Effector memory CD8-positive, alpha-beta T cell (primary cell): Measurements from ENCODE around the gene SLC48A1.

ENCODE experiments used
- ATAC-seq: fragments of 150-1000 bp; cut with Tn5 transposase; replicated peaks from 2 replicates; pipeline ENCODE4 v1.10.0; 2021; ENCODE audit warnings: mild to moderate bottlenecking, moderate library complexity
- DNase-seq, 3 experiments: peaks; one replicate each; pipeline ENCODE4 v3.0.0; 2021
- H3K27ac Mint-ChIP-seq, 2 donors: one replicate each; pipeline ENCODE4 v1.8.0; 2022; ENCODE audit warnings: mild to moderate bottlenecking in 2 of 2, mixed read lengths in 2 of 2, moderate library complexity in 2 of 2
- H3K27me3 Mint-ChIP-seq, 2 donors: one replicate each; pipeline ENCODE4 v1.8.0; 2022; ENCODE audit warnings: mixed read lengths in 2 of 2
- H3K36me3 Mint-ChIP-seq: one replicate; pipeline ENCODE4 v1.8.0; 2022; ENCODE audit warnings: mild to moderate bottlenecking, moderate library complexity, mixed read lengths; ENCODE audit not compliant: insufficient read depth
- H3K4me1 Mint-ChIP-seq, 2 donors: one replicate each; pipeline ENCODE4 v1.8.0; 2022; ENCODE audit warnings: low read depth in 2 of 2, mixed read lengths in 2 of 2
- H3K4me3 Mint-ChIP-seq, 2 donors: one replicate each; pipeline ENCODE4 v1.8.0; 2022; ENCODE audit warnings: mild to moderate bottlenecking in 2 of 2, mixed read lengths in 2 of 2, moderate library complexity in 2 of 2
- H3K9me3 Mint-ChIP-seq, 2 donors: one replicate each; pipeline ENCODE4 v1.8.0; 2022; ENCODE audit warnings: mixed read lengths in 2 of 2

The SLC48A1 gene

GRCh38 chr12:47747126-47747525 is 25.9 kb upstream of the SLC48A1 start:
- Mint-ChIP-seq H3K36me3 (no peaks in the 10 kb centered on the region), H3K27ac (no peak overlapping the region), H3K4me3 (no peak overlapping the region), H3K27me3 (peaks cover 35 to 61% of the 10 kb centered on the region in 2 donors), H3K9me3 (no peaks in the 10 kb centered on the region), H3K4me1 (peaks cover 8 to 11% of the 10 kb centered on the region in 2 donors)
- DNase-seq, result no peak
- no peak for ATAC-seq

GRCh38 chr12:47747596-47748506 is 25.2 kb upstream of the SLC48A1 start:
- Mint-ChIP-seq H3K9me3 (no peaks in the 10 kb centered on the region), H3K27ac (no peak overlapping the region)

GRCh38 chr12:47748507-47748828 is 24.6 kb upstream of the SLC48A1 start:
- no peaks in the 10 kb centered on the region for H3K9me3 Mint-ChIP-seq
- peaks cover 4% of the 10 kb centered on the region in 2 donors for H3K4me1 Mint-ChIP-seq
- no peak overlapping the region for H3K4me3 Mint-ChIP-seq
- no peak overlapping the region for H3K27ac Mint-ChIP-seq
- DNase-seq (no peak), ATAC-seq (no peak)
- H3K36me3 Mint-ChIP-seq, result no peaks in the 10 kb centered on the region
- peaks cover 31 to 56% of the 10 kb centered on the region in 2 donors for H3K27me3 Mint-ChIP-seq

More at GRCh38 chr12:47747596-47748506, 25.2 kb upstream of the SLC48A1 start:
- Mint-ChIP-seq H3K27me3 (peaks cover 35 to 61% of the 10 kb centered on the region in 2 donors), H3K4me1 (peaks cover 4 to 7% of the 10 kb centered on the region in 2 donors), H3K4me3 (no peak overlapping the region), H3K36me3 (no peaks in the 10 kb centered on the region)
- DNase-seq (no peak), ATAC-seq (no peak)

GRCh38 chr12:47748899-47749298 is 24.1 kb upstream of the SLC48A1 start:
- ATAC-seq, result no peak
- Mint-ChIP-seq H3K27me3 (peaks cover 26 to 52% of the 10 kb centered on the region in 2 donors), H3K9me3 (no peaks in the 10 kb centered on the region), H3K4me1 (peaks cover 0 to under 1% of the 10 kb centered on the region in 2 donors), H3K27ac (no peak overlapping the region), H3K36me3 (no peaks in the 10 kb centered on the region), H3K4me3 (no peak overlapping the region)
- no peak for DNase-seq

GRCh38 chr12:47750229-47750798 is 22.7 kb upstream of the SLC48A1 start:
- Mint-ChIP-seq H3K27ac (no peak overlapping the region), H3K36me3 (no peaks in the 10 kb centered on the region), H3K4me1 (peaks cover 5 to 6% of the 10 kb centered on the region in 2 donors), H3K27me3 (peaks cover 18 to 38% of the 10 kb centered on the region in 2 donors), H3K4me3 (no peak overlapping the region), H3K9me3 (no peaks in the 10 kb centered on the region)
- ATAC-seq (no peak), DNase-seq (no peak)

GRCh38 chr12:47750916-47751470 is 22.0 kb upstream of the SLC48A1 start:
- Mint-ChIP-seq H3K27me3 (peaks cover 18 to 31% of the 10 kb centered on the region in 2 donors), H3K4me1 (peaks cover 12 to 13% of the 10 kb centered on the region in 2 donors), H3K36me3 (no peaks in the 10 kb centered on the region), H3K9me3 (no peaks in the 10 kb centered on the region), H3K27ac (no peak overlapping the region), H3K4me3 (no peak overlapping the region)
- DNase-seq, result no peak
- ATAC-seq, result no peak

GRCh38 chr12:47751561-47751960 is 21.5 kb upstream of the SLC48A1 start:
- peaks cover 14 to 15% of the 10 kb centered on the region in 2 donors for H3K4me1 Mint-ChIP-seq
- H3K27ac Mint-ChIP-seq, result no peak overlapping the region
- H3K9me3 Mint-ChIP-seq, result no peaks in the 10 kb centered on the region
- no peak for DNase-seq
- H3K27me3 Mint-ChIP-seq, result peaks cover 14 to 25% of the 10 kb centered on the region in 2 donors
- no peak overlapping the region for H3K4me3 Mint-ChIP-seq
- H3K36me3 Mint-ChIP-seq, result no peaks in the 10 kb centered on the region
- ATAC-seq, result no peak

GRCh38 chr12:47752121-47752520 is 20.9 kb upstream of the SLC48A1 start:
- DNase-seq (no peak), ATAC-seq (no peak)
- H3K4me1 Mint-ChIP-seq, result peaks cover 14 to 15% of the 10 kb centered on the region in 2 donors
- H3K36me3 Mint-ChIP-seq, result no peaks in the 10 kb centered on the region
- no peak overlapping the region for H3K27ac Mint-ChIP-seq
- peaks cover 8 to 23% of the 10 kb centered on the region in 2 donors for H3K27me3 Mint-ChIP-seq
- no peak overlapping the region for H3K4me3 Mint-ChIP-seq
- no peaks in the 10 kb centered on the region for H3K9me3 Mint-ChIP-seq

- no peak for ATAC-seq
- peaks cover 6 to 23% of the 10 kb centered on the region in 2 donors for H3K27me3 Mint-ChIP-seq
- H3K27ac Mint-ChIP-seq, result no peak overlapping the region
- DNase-seq, result no peak
- H3K4me1 Mint-ChIP-seq, result peaks cover 14 to 15% of the 10 kb centered on the region in 2 donors
- no peaks in the 10 kb centered on the region for H3K36me3 Mint-ChIP-seq
- no peaks in the 10 kb centered on the region for H3K9me3 Mint-ChIP-seq
- H3K4me3 Mint-ChIP-seq, result no peak overlapping the region
Observed at GRCh38 chr12:47752552-47752951, 20.5 kb upstream of the SLC48A1 start.

GRCh38 chr12:47753021-47754001 is 19.7 kb upstream of the SLC48A1 start:
- H3K27ac Mint-ChIP-seq, result no peak overlapping the region
- H3K4me1 Mint-ChIP-seq, result peaks cover 17% of the 10 kb centered on the region in 2 donors
- no peaks in the 10 kb centered on the region for H3K9me3 Mint-ChIP-seq
- ATAC-seq (no peak), DNase-seq (no peak)
- H3K4me3 Mint-ChIP-seq, result no peak overlapping the region
- peaks cover 6 to 20% of the 10 kb centered on the region in 2 donors for H3K27me3 Mint-ChIP-seq
- no peaks in the 10 kb centered on the region for H3K36me3 Mint-ChIP-seq

GRCh38 chr12:47754126-47754525 is 18.9 kb upstream of the SLC48A1 start:
- Mint-ChIP-seq H3K27me3 (peaks cover 6 to 12% of the 10 kb centered on the region in 2 donors), H3K27ac (no peak overlapping the region), H3K4me1 (peaks cover 19% of the 10 kb centered on the region in 2 donors), H3K36me3 (no peaks in the 10 kb centered on the region), H3K9me3 (no peaks in the 10 kb centered on the region), H3K4me3 (no peak overlapping the region)
- ATAC-seq (no peak), DNase-seq (no peak)

- peak overlapping the region; percentile 1 to 81 for H3K27ac Mint-ChIP-seq
- peaks cover 3 to 5% of the 10 kb centered on the region in 2 donors for H3K27me3 Mint-ChIP-seq
- no peaks in the 10 kb centered on the region for H3K36me3 Mint-ChIP-seq
- ATAC-seq (peak; percentile 24), DNase-seq (no peak)
- peaks cover 19 to 20% of the 10 kb centered on the region in 2 donors for H3K4me1 Mint-ChIP-seq
- H3K9me3 Mint-ChIP-seq, result no peaks in the 10 kb centered on the region
- peak overlapping the region in 1 of 2 donors; percentile 26 for H3K4me3 Mint-ChIP-seq
Observed at GRCh38 chr12:47754881-47755280, 18.2 kb upstream of the SLC48A1 start.
